DOHH2 (cell line): ENCODE measurements around the gene WDTC1.

Experiments used
- CTCF ChIP-seq: fragments of 200-600 bp; sonication (generic); IDR thresholded peaks from one replicate; pipeline ENCODE4 v1.5.1; 2014; ENCODE audit warnings: antibody characterized with exemption, mild to moderate bottlenecking, low read depth, low read length; ENCODE audit not compliant: poor library complexity, severe bottlenecking
- EZH2phosphoT487 ChIP-seq: fragments of 200-600 bp; sonication (generic); IDR thresholded peaks from 2 replicates; pipeline ENCODE4 v1.6.1; 2017; ENCODE audit warnings: borderline replicate concordance, mild to moderate bottlenecking, antibody characterized with exemption, low read length, moderate library complexity, mixed read lengths

GRCh38 chr1:27353629-27354028 is 119.2 kb downstream of the WDTC1 start:
- TF ChIP-seq CTCF (no peak), EZH2phosphoT487 (no peak)
